ENCODE measurements around the gene USP54.
A peak's percentile ranks its signal among the peaks of the same experiment; 100 is the strongest.

USP54 gene

DNA sequence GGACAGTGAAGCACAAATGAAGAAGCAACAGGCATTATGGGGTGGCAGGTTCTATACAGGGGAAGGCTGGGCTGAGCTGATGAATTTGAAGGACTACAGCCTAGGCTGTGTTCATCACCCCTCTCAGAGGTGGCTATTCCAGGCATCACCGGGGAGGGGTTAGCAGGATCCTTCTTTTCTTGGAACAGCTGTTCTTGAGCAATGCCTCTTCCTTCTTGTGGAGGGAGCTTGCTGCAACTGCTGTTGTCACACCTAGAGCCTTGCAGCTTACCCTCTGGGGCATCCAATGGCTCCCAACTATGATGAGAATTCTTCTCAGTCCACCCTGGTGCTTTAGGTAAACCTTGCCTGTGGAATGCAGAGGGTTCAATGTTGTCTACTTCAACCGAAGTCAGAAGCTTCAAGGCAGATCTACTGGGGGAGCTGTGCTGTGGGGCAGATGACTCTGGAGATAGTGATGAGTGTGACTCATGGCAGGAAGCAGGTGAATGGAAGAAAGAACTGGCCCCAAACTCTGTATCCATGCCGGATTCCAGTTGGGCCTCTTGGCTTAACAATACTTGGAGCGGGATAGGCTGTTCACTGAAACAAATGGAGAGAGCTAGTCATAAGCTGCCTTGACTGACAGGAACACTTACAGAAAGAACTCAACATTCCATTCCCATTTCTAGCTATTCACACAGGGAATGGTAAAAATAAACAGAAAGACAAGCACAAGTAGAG, 73.8 kb downstream of the USP54 start:
- DNase-seq: no peak

DNA sequence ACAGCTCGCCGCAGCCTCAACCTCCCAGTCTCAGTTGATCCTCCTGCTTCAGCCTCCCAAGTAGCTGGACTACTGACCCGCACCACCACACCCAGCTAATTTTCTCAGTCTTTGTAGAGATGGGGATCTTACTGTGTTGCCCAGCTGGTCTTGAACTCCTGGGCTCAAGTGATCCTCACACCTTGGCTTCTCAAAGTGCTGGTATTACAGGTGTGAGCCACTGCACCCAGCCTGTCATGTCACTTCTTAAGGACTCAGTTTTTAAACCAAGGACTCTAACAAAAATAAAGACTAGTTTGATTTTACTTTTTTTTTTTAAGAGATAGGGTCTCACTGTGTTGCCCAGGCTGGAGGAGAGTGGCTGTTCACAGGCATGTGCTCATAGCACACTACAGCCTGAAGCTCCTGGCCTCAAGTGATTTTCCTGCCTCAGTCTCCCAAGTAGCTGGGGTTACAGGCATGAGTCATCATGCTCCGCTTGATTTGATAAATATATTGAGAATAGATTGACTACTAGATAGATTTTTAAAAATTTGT, 78.9 kb downstream of the USP54 start:
- DNase-seq: no peak

DNA sequence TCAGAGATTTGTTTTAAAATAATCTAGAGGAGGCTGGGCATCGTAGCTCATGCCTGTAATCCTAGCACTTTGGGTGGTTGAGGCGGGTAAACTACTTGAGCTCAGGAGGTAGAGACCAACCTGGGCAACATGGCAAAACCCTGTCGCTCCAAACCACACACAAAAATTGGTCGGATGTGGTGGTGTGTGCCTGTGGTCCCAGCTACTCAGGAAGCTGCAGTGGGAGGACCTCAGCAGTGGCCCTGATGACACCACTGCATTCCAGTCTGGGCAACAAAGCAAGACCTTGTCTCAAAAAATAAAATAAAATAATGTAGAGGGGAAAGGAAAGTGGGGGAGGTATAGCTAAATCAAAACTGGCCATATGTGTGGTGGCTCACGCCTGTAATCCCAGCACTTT, 81.4 kb downstream of the USP54 start:
- DNase-seq: no peak

- no peak for DNase-seq
Observed at GRCh38 chr10:73506491-73506890, 84.7 kb downstream of the USP54 start.

DNA sequence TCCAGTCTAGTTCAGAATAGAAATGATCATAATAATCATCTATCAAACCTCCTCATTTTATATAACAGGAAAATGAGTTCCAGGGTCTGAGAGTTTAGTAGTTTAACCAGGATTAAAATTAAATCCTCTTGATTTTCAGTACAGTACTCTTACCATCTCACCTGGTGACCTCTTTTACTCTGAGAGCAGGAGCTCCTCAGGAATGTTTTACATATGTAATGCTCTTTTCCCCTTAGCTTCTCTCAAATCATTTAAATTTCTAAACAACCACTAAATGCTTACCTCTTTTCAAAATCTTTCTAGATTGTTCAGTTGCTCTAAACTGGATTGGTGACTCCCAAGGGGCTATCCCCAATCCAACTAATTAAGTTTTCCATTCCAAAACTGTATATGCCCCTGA, 85.1 kb downstream of the USP54 start:
- no peak for DNase-seq

DNA sequence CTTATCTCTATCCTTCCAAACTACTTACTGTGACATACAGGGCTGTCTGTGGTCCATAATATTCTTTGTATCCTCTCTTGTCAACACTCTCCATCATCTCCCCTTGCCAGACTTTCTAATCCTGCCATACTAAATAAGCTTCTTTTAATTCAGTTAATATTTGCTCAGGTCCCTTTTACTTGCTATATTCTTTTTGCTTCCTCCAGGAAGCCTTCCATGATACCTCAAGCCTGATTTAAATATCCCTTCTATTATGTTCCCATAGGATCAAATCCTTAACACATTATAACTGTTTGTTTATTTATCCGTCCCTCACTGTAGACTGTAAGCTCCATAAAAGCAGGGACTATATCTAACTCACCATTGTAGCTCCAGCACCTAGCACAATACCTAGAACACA, 88.1 kb downstream of the USP54 start:
- DNase-seq: no peak

DNA sequence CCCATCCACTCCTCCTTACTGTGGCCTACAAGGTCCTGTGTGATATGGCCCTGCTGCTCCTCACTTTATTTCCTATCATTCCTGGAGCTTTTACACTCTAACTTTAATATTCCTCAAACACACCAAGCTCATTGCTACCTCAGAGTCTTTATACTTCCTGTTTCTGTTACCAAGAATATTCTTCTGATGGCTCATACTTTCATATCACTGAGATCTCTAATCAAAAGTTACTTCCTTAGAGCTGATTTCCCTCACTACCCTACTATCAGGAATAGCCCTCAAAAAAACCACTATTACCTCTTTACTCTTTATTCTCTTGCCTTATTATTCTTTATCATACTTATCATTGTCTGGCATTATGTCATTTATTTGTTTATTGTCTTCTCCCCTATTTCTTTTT, 89.5 kb downstream of the USP54 start:
- no peak for DNase-seq

- no peak for DNase-seq
Observed at GRCh38 chr10:73497623-73498022, 93.5 kb downstream of the USP54 start.

- peak; percentile 92 for DNase-seq
Observed at GRCh38 chr10:73495884-73496674, 95.1 kb downstream of the USP54 start, which contains the start of gene PPP3CB. Gene PPP3CB, minus strand, starts transcription at chr10:73496024. Its CDS starts 135 bp downstream, at chr10:73495889.

DNA sequence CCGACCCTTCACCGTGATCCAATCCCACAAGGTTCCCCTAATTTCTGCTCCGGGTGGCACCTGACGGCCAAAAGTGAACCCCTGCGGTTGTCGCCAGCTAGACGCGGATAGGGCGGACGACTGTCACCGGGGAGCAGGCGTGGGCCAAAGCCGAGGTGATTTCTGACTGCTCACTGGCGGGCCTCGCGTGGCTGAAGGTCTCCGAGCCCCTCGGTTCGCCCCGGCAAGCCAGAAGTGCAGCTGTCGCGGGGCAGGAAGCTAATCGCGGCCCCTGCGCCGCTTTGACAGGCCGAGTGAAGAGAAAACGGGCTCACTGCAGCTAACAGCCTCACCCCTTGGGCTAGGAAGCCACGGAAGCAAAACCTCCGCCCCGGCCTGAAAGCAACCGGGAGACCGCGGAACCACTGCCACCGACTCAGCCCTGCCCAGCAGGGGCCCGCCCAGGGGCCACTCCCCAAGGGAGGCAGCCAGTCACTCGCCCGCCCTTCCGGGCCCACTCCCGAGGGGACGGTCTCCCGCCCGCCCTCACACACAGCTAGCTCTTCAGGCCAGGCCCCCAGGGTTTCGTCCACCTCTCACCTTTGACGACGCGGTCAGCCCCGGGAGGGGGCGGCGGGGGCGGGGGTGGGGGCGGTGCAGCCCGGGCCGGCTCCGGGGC, 95.8 kb downstream of the USP54 start:
- DNase-seq: peak; percentile 81

DNA sequence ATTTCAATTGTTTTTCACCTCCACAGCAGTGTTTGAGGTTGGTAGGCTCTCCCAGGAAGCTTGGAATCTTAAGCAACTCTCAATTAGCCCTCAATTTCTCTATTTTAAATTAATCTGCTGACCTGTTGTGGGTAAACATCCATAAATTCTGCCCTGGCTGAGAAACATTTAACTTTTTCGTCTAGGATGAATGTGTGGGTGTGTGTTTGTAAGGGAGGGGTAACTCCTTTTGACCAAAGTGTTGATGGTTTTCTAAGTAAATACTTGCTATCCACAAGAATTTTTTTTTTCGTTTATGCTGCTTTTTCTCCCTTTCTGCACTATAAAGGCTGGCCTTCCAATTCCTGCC, 96.3 kb downstream of the USP54 start:
- DNase-seq: no peak

DNA sequence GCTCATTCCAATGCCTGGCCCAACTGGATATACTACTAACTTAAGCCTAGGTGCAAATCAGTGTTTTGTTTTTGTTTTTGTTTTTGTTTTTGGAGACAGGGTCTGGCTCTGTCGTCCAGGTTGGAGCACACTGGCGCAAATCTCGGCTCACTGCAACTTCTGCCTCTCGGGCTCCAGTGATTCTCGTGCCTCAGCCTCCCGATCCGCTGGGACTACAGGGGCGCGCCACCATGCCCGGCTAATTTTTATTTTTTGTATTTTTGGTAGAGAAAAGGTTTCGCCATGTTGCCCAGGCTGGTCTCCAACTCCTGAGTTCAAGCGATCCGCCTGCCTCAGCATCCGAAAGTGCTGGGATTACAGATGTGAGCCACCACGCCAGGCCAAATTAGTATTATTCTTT, 96.9 kb downstream of the USP54 start:
- no peak for DNase-seq

GRCh38 chr10:73493781-73494180, 97.4 kb downstream of the USP54 start:
- no peak for DNase-seq

- no peak for DNase-seq
Observed at GRCh38 chr10:73486601-73487000, 104.5 kb downstream of the USP54 start.

DNA sequence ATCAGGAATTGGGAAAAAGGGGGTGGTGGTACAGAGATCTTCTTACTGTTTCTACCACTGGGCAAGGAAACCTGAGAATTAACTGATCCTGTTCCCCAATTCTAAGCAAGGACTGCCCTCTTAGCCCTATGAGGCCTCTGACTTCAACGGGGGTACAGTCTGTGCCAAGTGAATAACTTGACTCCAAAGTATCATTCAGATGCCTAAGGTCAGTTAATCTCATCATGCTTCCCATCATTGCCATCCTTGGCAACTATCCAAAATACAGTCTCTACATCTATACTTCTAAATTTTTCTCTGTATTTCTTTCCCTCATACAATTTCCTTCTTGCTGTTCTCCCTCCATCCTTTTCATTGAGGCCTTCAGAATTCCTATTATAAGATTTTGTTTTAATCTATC, 105.8 kb downstream of the USP54 start:
- DNase-seq: no peak

DNA sequence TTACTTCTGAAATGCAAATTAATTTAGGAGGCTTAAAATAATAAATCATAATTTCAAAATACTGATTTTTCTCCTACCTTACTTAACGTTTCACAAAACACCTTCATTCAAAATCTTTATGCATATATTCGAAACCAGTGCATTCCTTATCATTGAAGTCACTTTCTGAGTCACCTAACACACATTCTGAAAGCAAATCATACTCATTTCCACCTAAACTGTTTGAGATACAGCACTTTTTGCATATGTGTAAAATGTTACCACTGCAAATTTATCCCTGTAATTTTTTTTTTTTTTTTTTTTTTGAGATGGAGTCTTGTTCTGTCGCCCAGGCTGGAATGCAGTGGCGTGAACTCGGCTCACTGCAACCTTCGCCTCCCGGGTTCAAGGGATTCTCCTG, 111.0 kb downstream of the USP54 start:
- DNase-seq: no peak

DNA sequence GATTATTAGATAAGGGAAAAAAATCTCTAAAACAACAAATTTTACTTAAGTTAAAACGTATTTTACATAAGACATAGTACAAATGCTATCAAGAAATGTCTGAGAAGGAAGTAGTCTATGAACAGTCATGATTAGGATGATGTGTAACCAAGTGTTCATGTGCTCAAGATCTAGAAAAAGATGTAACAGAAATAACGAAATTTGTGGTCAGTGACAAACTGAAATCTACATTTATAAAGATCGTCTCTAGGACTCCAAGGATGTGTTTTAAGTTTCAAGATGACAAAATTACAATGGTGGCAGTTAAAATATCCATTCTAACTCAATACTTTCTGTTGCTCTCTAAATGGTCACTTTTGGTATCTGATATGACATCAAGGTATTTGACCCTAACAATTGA, 112.5 kb downstream of the USP54 start:
- no peak for DNase-seq

DNA sequence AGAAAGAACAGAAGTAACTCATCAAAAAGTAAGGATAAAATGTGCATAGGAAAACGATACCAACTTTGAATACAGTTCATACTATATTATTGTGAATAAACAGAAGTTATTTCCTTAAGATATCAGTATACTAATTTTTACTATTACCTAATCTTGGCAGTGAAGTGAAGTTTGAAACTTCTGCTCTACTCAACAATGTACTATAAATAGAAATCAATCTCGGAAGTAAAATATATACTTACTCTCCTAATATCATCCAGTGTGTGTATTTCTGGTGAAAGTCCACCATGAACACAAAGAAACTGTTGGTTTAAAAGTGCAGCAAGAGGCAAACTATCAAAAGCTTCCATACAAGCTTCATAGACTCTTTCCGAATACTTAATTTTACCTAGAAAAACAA, 119.9 kb downstream of the USP54 start:
- no peak for DNase-seq

- no peak for DNase-seq
Observed at GRCh38 chr10:73469579-73469978, 121.6 kb downstream of the USP54 start.

DNA sequence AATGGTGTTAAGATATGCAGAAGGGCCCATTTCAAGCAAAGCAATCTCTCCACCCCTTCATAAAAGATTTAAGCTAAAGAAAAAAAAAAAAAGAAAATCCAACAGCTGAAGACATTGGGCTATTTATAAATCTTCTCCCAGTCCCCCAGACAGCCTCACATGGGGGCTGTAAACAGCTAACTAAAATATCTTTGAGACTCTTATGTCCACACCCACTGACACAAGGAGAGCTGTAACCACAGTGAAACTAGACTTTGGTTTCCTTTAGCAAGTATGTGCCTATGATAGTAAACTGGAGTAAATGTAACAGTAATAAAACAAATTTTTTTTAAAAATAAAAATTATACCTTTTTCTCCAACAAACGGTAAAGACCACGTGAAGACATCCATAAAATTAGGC, 123.9 kb downstream of the USP54 start:
- DNase-seq: no peak

DNA sequence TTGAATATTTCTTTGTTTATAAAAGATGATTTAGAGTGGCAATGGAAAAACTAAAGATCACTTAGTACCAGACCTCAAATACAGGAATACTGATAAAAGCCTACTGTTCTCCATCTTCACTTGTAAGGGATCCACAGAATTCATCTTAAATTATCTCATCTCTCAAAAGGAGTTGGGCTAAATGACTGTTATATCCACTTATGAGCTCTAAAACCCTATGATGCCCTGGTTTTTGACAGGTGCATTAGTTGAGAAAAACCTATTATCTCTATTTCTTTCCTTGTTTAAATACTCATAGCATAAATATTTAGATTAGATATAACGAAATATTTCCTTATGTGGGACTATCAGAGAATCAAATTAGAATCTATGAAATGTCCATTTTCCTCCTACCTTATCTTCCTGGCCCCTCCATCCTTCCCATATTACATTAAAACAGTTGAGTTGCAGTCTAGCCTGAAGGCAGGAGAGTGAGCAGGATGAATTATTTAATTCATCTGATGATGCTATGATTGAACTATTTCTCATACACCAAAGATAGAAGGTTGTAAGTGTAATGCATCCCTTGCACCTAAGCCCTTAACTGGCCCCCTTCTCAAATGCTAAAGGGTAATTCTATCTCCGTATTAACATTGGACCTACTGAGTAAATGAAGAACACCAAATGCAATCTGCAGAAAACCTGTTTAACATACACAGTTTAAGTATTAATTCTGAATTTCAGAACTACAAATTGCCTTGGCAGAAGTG, 125.0 kb downstream of the USP54 start:
- no peak for DNase-seq

DNA sequence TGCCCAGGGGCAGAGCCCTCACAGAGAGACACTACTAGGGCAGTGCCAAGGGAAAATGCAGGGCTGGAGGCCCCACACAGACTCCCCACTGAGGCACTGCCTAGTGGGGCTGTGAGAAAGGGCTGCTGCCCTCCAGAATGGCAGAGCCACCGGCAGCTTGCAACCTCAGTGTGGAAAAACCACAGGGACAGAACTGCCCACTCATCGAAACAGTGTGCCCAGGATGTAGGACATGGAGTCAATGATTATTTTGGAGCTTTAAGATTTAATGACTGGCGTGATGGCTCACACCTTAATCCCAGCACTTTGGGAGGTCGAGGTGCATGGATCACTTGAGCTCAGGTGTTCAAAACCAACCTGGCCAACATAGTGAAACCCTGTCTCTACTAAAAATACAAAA, 130.2 kb downstream of the USP54 start:
- DNase-seq: no peak

GRCh38 chr10:73459683-73460314, 131.3 kb downstream of the USP54 start:
- no peak for DNase-seq

All from activated naive CD4-positive, alpha-beta T cell treated with anti-CD3 and anti-CD28 coated beads, Interleukin-2, amount 50 U/mL, for 16 hours (primary cell).